ENCODE data around the gene SERINC5. TPM values are rescaled to one million over a fixed set of nuclear protein-coding genes. Genes with fewer than 3 reads are reported as not detected.
"Not testable (repeated sequence)": the region's sequence is repeated elsewhere in the genome, so short reads cannot be mapped to it uniquely, and the experiment has no call there.

Gene SERINC5
- polyA plus RNA-seq, 3 donors = 5.0 to 35.9 (median 7.3) TPM

GRCh38 chr5:80185095-80185494 lies 70.8 kb downstream of the SERINC5 start:
- WGBS (ENCODE audit: insufficient coverage) = 98% methylated on average over 4 of the region's 6 CpGs
- H3K4me1 Mint-ChIP-seq = peaks cover 69% of the 10 kb centered on the region
- peaks cover 4 to 14% of the 10 kb centered on the region in 2 donors for H3K36me3 Mint-ChIP-seq
- H3K9me3 Mint-ChIP-seq = no peaks in the 10 kb centered on the region
- peaks cover 43 to 66% of the 10 kb centered on the region in 2 donors for H3K4me1 ChIP-seq (ENCODE audit: control insufficient read depth in 1 of 2, insufficient read depth in 2 of 2, low read length in 2 of 2)
- no peak overlapping the region for H3K27ac ChIP-seq (ENCODE audit: low read depth in 1 of 2, low read length in 2 of 2)
- H3K27ac Mint-ChIP-seq = peak overlapping the region in 4 of 7 donors; percentile 46 to 72 (median 62)
- TF ChIP-seq CTCF (IDR thresholded peaks at IDR 0.05) = no peak
- H3K4me2 ChIP-seq (replicated peaks; ENCODE audit: extremely low read depth, low read length, poor library complexity, severe bottlenecking) = no peak overlapping the region
- no peak overlapping the region for H3K9ac ChIP-seq (ENCODE audit: insufficient read depth, low read length, poor library complexity, severe bottlenecking)
- intact Hi-C loops (cut with micrococcal nuclease) = loop anchor here in 1 of 2 donors (5.0 to 10.0 kb wide), 2 partner anchors 38 to 70 kb away; partner anchors contain the start of gene SERINC5
- no peaks in the 10 kb centered on the region for H3K27me3 ChIP-seq (ENCODE audit: control insufficient read depth in 2 of 2, insufficient read depth in 2 of 2, low read length in 2 of 2)
- H3K27me3 Mint-ChIP-seq (ENCODE audit: low read depth in 3 of 3) = peaks cover 0 to 4% (median 0%) of the 10 kb centered on the region in 3 donors
- H3K9me3 ChIP-seq (replicated peaks in 1 of 2; ENCODE audit: control insufficient read depth in 1 of 2, insufficient read depth in 1 of 2, low read length in 2 of 2) = no peaks in the 10 kb centered on the region
- H3K4me3 ChIP-seq (replicated peaks in 1 of 3; ENCODE audit: low read depth in 2 of 3, low read length in 3 of 3) = no peak overlapping the region
- no peak overlapping the region for H2AFZ ChIP-seq (ENCODE audit: insufficient read depth, low read depth, low read length, poor library complexity, severe bottlenecking)
- DNase-seq = no peak
- H3K4me3 Mint-ChIP-seq = no peak overlapping the region
- peaks cover 5% of the 10 kb centered on the region for H4K20me1 ChIP-seq (ENCODE audit: insufficient read depth, low read length)
- peaks cover 33% of the 10 kb centered on the region for H3K79me2 ChIP-seq (ENCODE audit: insufficient read depth, low read length)
- no peaks in the 10 kb centered on the region for H3K36me3 ChIP-seq (replicated peaks in 1 of 2; ENCODE audit: control insufficient read depth in 1 of 2, insufficient read depth in 2 of 2, low read length in 2 of 2)

- Histone ChIP-seq H3K4me2 (replicated peaks; ENCODE audit: extremely low read depth, low read length, poor library complexity, severe bottlenecking) (no peak overlapping the region), H3K79me2 (ENCODE audit: insufficient read depth, low read length) (peaks cover 26% of the 10 kb centered on the region), H2AFZ (ENCODE audit: insufficient read depth, low read depth, low read length, poor library complexity, severe bottlenecking) (no peak overlapping the region), H4K20me1 (ENCODE audit: insufficient read depth, low read length) (no peaks in the 10 kb centered on the region), H3K36me3 (replicated peaks in 1 of 2; ENCODE audit: control insufficient read depth in 1 of 2, insufficient read depth in 2 of 2, low read length in 2 of 2) (no peaks in the 10 kb centered on the region), H3K9ac (ENCODE audit: insufficient read depth, low read length, poor library complexity, severe bottlenecking) (no peak overlapping the region), H3K27ac (ENCODE audit: low read depth in 1 of 2, low read length in 2 of 2) (no peak overlapping the region), H3K4me1 (ENCODE audit: control insufficient read depth in 1 of 2, insufficient read depth in 2 of 2, low read length in 2 of 2) (peaks cover 43 to 66% of the 10 kb centered on the region in 2 donors), H3K27me3 (ENCODE audit: control insufficient read depth in 2 of 2, insufficient read depth in 2 of 2, low read length in 2 of 2) (no peaks in the 10 kb centered on the region), H3K9me3 (replicated peaks in 1 of 2; ENCODE audit: control insufficient read depth in 1 of 2, insufficient read depth in 1 of 2, low read length in 2 of 2) (no peaks in the 10 kb centered on the region), H3K4me3 (replicated peaks in 1 of 3; ENCODE audit: low read depth in 2 of 3, low read length in 3 of 3) (no peak overlapping the region)
- DNase-seq = no peak
- no peaks in the 10 kb centered on the region for H3K9me3 Mint-ChIP-seq
- no peak overlapping the region for H3K4me3 Mint-ChIP-seq
- intact Hi-C loops (cut with micrococcal nuclease) = loop anchor here in 1 of 2 donors (5.0 to 10.0 kb wide), 2 partner anchors 37 to 70 kb away; partner anchors contain the start of gene SERINC5
- peaks cover 3 to 14% of the 10 kb centered on the region in 2 donors for H3K36me3 Mint-ChIP-seq
- peaks cover 69% of the 10 kb centered on the region for H3K4me1 Mint-ChIP-seq
- peak overlapping the region in 4 of 7 donors; percentile 46 to 72 (median 62) for H3K27ac Mint-ChIP-seq
- H3K27me3 Mint-ChIP-seq (ENCODE audit: low read depth in 3 of 3) = peaks cover 0 to 2% (median 0%) of the 10 kb centered on the region in 3 donors
- WGBS (ENCODE audit: insufficient coverage) = 100% methylated on average over 1 of the region's 5 CpGs
- TF ChIP-seq CTCF (IDR thresholded peaks at IDR 0.05) = no peak
Measured at GRCh38 chr5:80184235-80185023, 71.4 kb downstream of the SERINC5 start.

GRCh38 chr5:80183728-80184234 lies 72.1 kb downstream of the SERINC5 start:
- 36% methylated on average over 5 of the region's 10 CpGs for WGBS (ENCODE audit: insufficient coverage)
- H3K36me3 ChIP-seq (replicated peaks in 1 of 2; ENCODE audit: control insufficient read depth in 1 of 2, insufficient read depth in 2 of 2, low read length in 2 of 2); H3K27me3 Mint-ChIP-seq (ENCODE audit: low read depth in 3 of 3); H3K4me3 Mint-ChIP-seq; H2AFZ ChIP-seq (ENCODE audit: insufficient read depth, low read depth, low read length, poor library complexity, severe bottlenecking); H3K9ac ChIP-seq (ENCODE audit: insufficient read depth, low read length, poor library complexity, severe bottlenecking); H3K4me2 ChIP-seq (replicated peaks; ENCODE audit: extremely low read depth, low read length, poor library complexity, severe bottlenecking); H3K27me3 ChIP-seq (ENCODE audit: control insufficient read depth in 2 of 2, insufficient read depth in 2 of 2, low read length in 2 of 2); H4K20me1 ChIP-seq (ENCODE audit: insufficient read depth, low read length); H3K4me3 ChIP-seq (replicated peaks in 1 of 3; ENCODE audit: low read depth in 2 of 3, low read length in 3 of 3); DNase-seq; H3K9me3 Mint-ChIP-seq; H3K27ac ChIP-seq (ENCODE audit: low read depth in 1 of 2, low read length in 2 of 2); H3K9me3 ChIP-seq (replicated peaks in 1 of 2; ENCODE audit: control insufficient read depth in 1 of 2, insufficient read depth in 1 of 2, low read length in 2 of 2): not testable (repeated sequence)
- Mint-ChIP-seq H3K27ac (peak overlapping the region in 2 of 7 donors; percentile 27 to 72), H3K36me3 (peaks cover 0 to 14% of the 10 kb centered on the region in 2 donors), H3K4me1 (peaks cover 69% of the 10 kb centered on the region)
- intact Hi-C loops (cut with micrococcal nuclease) = loop anchor here in 1 of 2 donors (10.0 kb wide), 1 partner anchor 71 kb away; the partner anchor contains the start of gene SERINC5
- H3K4me1 ChIP-seq (ENCODE audit: control insufficient read depth in 1 of 2, insufficient read depth in 2 of 2, low read length in 2 of 2) = peaks cover 43 to 66% of the 10 kb centered on the region in 2 donors
- peaks cover 20% of the 10 kb centered on the region for H3K79me2 ChIP-seq (ENCODE audit: insufficient read depth, low read length)
